GM12892 (cell line): ENCODE data around the gene MNT.

Experiments
- POLR2A ChIP-seq: IDR thresholded peaks from 2 replicates; pipeline ENCODE4 v1.6.1; 2011; ENCODE audit warnings: low read depth, low read length, control low read depth
- POLR2AphosphoS5 ChIP-seq: IDR thresholded peaks from 2 replicates; pipeline ENCODE4 v1.6.1; 2011; ENCODE audit warnings: low read depth, low read length, control low read depth
- TAF1 ChIP-seq: IDR thresholded peaks from 2 replicates; pipeline ENCODE4 v1.6.1; 2011; ENCODE audit warnings: low read depth, mild to moderate bottlenecking, control low read depth, low read length, borderline replicate concordance

DNA sequence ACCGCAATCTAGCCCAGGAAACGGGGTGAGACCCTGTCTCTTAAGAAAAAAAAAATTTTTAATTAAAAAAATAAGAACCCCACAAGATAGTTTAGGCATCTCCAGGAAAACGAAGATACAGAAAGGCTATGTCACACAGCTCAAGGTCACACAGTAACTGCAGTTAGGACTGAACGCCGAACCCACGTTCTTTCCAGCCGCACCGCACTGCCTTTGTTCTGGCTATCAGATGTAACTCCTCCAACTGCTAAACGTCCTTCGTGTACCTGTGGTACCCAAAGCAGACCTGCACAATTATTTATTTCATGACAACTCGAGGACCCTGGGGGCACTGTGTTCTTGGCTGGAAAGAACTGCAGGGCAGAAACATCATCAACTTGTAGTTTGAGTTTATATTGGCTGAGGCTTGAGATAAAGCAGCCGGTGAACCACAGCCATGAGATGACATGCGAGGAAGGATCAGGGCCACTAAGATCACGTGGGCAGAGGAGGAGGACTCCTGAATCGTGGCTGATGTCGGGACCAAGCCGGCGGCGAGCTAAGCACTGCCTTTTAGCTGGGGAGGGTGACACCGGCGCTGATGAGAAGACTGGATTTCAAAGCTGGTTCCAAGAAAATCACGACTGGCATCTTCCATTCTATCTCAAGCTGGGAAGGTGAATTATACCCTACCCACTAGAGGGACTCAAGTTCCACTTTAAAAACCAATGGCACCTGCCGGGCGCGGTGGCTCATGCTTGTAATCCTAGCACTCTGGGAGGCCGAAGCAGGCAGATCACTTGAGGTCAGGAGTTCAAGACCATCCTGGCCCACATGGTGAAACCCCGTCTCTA is 20.7 kb upstream of the MNT start:
- TF ChIP-seq POLR2AphosphoS5 = no peak
- TF ChIP-seq POLR2A = no peak
- TF ChIP-seq TAF1 = no peak
